Amniotic stem cell (primary cell): ENCODE data around the gene CCDC126.
A peak's percentile ranks its signal among the peaks of the same experiment; 100 is the strongest.
"Not testable (repeated sequence)": the region's sequence is repeated elsewhere in the genome, so short reads cannot be mapped to it uniquely, and the experiment has no call there.

Source experiments
- DNase-seq: peaks from one replicate; lab custom pipeline; 2025; lab: John Stamatoyannopoulos, UW

Gene CCDC126, protein sequence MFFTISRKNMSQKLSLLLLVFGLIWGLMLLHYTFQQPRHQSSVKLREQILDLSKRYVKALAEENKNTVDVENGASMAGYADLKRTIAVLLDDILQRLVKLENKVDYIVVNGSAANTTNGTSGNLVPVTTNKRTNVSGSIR

DNA sequence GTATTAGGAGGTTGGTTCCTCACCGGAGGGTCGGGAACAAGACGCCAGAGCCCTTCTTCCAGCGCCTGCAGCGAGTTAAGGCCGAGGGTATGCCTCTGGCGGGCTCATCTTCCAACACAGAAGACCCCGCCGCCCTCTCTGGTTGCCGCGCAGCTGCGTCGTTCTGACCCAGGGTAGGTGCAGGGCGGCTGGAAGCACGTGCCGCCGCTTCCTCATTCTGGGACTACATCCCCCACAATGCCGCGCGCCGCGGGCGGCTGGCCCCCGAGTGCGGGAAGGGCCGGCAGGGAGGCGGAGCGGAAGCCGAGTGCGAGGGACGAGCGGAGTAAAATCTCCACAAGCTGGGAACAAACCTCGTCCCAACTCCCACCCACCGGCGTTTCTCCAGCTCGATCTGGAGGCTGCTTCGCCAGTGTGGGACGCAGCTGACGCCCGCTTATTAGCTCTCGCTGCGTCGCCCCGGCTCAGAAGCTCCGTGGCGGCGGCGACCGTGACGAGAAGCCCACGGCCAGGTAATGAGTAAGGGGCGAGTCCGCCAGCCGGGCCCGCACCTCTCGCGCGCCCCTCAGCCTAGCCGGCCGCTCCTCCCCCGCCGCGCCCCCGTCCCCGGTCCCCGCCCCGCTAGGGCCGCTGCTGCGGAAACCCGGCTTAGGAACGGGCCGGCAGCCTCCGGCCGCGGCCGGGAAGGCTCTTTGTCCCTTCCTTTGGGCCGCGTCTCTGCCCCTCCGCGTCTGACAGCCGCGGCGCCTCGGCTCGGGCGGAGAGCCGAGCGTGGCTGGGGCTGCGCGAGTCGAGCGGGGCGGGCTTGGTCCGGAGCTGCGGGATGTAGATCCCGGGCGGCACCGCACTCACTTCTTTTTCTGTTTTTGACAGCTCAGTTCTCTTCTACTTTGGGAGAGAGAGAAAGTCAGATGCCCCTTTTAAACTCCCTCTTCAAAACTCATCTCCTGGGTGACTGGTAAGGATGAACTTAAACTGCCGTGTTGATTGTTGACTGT, at the start of gene CCDC126:
CCDC126 (plus strand) TSS at position 289 of the 998 bp plus-strand sequence. CDS start 13,934 bp downstream, outside the sequence.
- DNase-seq, result peak; percentile 79

DNA sequence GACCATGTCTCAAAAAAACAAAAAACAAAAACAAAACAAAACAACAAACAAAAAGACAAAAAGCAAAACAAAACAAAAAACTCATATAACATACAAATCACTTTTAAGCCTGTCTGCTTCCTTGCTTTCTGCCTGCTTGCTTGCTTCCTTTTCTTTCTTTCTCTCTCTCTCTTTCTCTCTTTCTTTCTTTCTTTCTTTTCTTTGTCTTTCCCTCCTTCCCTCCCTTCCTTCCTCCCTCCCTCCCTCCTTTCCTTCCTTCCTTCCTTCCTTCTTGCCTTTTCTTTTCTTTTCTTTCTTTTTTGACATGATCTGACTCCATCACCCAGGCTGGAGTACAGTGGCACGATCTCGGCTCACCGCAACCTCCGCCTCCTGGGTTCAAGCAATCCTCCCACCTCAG, 49.5 kb upstream of the CCDC126 start:
- no peak for DNase-seq

DNA sequence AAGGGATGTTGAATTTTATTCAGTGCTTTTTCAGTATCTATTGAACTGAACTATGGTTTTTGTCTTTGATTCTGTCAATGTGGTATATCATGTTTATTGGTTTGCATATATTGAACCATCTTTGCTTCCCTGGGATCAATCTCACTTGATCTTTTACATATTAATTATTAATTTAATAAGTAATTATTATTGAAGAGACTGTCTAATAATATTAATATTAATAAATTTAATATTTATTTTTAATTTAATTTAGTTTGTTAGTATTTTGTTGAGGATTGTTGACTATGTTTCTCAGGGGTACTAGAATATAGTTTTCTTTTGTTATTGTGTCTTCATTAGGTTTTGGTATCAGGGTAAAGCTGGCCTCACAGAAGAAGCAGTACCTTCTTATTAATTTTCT, 38.9 kb upstream of the CCDC126 start:
- DNase-seq, result no peak

DNA sequence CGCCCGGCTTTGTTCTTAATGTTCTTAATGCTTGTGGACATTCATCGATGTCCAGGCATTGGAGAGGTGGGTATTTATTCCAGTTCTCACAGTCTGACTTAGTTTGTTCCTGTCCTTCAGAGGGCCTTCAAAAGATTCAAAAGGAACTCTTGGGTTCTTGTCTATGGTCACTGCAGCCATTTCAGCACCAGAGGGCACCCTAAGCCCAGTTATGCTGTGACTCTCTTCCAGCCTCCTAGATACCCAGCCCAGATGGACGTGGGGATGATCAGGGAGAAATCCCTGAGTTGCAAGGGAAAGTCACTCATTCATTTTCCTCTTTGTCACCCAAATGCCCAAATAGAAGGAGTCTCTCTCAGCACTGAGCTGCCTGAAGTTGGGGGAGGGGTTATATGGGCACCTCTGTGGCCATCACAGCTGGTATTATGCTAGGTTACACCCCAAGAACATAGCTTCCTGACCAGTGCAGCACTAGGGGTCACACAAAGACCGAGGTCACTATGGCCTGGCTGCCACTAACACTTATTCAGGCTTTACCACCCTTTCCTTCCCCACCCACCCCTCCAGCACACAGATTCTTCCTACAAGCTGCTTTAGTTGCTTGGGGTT, 26.5 kb upstream of the CCDC126 start:
- DNase-seq, result peak; percentile 81

DNA sequence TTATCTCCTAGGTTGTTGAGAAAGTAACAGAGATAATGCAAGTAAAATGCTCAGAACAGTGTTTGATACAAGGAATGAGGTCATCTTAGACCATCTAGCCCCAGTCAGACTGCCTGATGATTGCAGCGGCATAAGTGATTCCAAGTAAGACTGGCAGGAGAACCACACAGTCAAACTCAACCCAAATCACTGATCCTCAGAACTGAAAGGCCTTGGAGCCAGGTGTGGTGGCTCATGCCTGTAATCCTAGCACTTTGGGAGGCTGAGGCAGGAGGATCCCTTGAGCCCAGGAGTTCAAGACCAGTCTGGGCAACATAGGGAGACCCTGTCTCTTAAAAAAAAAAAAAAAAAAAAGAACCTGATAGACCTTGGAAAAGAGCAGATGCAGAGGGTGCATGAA, 15.2 kb upstream of the CCDC126 start:
- DNase-seq, result not testable (repeated sequence)

DNA sequence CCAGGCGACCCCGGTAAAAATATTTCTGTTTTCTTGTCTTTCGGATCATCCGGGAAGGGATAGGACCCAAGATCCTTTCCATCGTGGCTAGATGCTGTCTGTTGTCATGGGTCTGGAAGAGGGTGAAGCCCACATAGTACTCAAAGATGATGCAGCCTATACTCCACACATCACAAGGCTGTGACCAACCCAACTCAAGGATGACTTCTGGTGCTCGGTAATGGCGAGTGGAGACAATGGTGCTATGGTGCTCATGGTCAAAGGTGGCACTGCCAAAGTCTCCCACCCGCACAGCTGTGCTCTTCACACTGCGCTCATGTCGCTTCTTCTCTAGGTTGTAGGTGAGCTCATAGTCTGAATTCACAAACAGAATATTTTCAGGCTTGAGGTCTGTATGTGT, 11.9 kb upstream of the CCDC126 start:
- not testable (repeated sequence) for DNase-seq

DNA sequence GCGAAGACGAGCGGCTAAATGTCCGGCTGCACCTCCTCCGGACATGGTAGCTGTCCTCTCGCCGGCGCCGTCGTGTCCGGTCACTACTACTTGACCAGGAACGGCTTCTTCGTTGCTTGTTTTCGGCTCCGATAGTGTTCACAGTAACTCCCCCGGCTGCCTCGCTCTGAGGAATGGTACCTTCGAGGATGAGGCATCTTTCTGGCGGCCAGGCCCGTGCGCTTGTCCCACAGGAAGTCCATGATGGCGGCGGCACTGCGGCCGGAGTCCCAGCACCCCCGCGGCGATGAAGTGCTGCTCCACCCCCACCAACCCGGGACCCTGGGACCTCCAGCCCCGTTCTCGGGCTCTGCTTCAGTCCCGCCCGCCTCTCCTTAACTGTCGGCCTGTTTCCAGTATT, 11.0 kb upstream of the CCDC126 start:
- DNase-seq, result no peak

DNA sequence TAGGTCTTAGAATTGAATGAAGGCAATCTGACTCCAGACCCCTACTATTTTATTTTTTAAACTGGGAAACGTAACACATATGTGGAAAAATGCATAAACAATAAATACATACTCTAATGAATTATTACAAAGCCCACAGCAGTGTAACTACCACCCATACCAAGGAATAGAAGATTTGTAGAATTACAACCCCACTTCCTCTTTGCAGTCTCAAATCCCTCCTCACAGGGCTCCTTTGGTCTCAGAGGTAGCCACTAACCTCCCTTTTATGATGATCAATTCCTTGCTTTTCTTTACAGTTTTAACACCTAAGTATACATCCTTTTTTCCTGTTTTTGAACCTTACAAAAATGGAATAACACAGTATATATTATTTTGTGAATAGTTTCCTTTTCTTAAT, 6.7 kb upstream of the CCDC126 start:
- DNase-seq, result no peak

DNA sequence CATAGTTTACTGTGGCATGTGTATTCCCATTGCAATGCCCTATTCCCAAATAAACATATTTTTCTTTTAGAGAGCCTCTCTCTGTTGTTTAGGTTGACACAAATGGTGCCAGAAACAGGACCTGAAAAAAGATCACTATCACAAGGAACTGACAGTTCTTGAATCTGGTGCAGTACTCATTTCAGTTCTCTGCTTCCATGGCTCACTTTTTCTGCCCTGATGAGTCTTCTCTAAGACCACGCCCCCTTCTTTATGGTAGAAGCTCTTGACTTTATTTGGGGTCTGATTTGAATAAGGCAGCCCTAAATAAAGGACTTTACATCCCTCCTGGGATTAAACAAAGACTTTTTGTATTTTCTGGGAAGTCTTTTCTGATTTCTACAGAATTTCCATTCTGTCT, 3.5 kb upstream of the CCDC126 start:
- no peak for DNase-seq

DNA sequence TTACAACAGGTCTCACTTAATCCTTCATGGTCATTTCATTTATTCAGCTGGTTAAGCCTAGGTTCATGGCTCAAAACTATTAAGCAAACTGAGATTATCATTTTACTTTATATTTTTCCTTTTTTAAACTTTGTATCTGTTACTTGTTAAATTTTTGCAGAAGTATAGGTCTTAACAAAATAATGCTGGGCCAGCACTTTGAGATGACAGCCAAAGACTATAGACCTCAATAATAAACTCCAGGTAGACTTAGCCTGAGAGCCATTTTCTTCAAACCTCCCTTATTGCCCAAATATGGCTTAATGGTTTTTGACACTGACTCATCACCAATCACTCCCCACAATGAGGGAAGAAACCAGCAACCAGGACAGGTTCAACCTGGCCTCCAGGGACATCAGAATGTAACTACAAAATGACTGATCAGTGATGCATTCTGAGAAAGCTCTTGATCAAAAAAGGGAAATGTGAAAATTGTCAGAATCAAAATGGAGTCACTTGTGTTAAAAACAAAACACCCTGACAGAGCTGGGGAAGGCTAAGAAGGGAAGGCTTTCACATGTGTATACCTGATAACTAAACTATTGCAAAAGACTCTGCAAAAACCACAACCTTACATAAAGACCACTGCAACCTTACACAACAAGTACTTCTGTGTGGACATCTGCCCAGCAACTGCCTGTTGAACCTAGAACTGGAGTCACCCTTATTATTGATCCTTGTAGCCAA, 2.1 kb upstream of the CCDC126 start:
- no peak for DNase-seq

DNA sequence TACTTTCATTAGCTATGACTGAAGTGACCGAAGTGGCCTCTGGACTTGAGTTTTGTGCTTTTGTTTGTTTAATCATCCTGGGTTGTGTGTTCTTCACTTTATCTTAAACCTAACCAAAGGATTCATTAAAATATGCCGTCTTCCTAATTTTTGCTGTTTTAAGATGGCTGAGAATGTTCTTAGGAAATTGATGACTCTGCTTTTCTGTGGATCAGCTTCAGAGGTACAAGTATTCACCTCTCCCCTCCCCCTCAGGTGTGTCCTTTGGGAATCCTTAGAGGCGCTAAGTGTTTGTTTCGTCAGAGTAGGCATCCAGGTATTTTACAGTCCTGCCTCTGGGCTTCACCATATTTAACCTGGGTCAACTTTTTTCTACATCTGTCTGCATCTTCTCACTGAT, 1.1 kb downstream of the CCDC126 start:
- DNase-seq, result no peak

DNA sequence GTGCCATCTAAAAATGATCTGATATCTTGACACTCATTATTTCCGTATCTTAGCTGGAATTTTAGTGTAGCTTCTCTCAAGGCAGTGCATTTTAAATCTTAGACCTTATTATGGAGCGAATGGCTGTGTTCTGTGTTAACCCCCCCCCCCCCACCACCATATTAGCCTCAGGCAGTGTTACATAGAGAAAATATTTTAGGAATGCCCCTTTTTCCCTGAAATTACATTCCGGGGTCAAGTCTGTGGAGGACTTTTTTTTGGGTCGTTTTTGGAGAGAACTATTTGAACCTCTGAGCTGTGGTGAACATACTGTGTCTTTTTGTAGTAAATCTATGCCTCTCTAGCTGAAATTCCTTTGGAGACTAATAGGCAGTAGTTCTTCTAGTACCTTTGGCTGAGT, 3.1 kb downstream of the CCDC126 start:
- no peak for DNase-seq

DNA sequence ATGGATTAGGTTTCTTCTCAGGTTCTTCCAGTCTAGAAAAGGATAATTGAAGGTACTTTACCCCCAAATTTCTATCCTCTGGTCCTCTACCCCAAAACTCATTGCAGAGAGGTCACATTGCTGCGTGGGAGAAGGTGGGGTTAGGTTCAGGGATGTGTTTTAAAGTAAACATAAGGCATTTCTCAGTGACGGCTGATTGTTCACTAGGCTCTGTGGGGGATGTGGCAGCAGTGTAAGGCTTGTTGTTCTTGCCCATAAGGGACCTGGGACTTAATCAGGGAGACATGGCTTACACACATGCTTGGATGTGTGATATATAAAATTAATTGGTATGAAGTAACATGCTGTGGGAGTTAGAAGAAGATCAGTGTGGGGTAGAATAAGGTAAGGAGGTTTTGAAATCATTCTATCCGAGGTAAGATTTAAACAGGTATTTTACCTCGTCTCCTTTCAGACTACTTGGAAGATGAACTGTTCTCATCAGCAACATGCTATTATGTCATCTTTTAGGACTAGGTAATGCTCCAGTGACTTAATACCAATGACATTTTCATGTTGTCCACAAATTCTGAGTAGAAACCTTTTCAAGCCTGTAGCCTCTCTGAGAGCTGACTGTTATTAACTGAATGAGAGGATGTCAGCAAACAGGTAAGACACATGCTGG, 6.6 kb downstream of the CCDC126 start:
- no peak for DNase-seq

DNA sequence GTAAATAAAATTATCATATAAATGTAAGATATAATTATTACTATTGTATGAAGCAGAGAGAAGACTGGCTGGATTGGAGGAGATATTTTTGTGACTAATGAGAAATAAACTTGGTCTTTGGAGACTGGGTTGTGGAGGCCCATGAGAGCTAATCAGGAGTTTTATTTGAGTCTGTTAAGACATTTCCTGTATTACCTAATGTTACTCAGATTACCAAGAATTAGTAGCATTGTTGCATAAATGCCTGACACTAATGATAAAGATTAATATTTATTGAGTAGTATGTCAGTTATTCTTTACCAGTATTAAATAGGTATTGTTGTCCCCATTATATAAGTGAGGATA, 7.1 kb downstream of the CCDC126 start:
- DNase-seq, result no peak

DNA sequence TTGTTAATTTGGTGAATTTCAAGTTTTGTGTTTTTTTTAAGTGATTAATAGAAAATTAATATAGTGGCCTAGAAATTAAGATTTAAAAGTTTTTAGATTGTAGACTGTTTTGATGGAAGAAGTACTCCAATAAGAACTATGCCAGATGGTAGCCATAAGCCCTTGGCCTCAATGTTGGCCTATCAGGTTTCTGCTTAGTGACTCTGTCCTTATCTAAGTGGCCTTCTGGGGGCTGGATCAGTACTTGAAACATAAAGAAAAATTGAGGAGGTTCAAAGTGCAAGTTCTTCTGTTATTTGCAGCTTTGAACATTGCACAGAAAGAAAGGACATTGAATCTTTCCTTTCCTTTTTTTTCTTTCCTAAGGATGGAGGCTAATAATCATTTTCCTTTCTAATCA, 9.9 kb downstream of the CCDC126 start:
- DNase-seq, result no peak

DNA sequence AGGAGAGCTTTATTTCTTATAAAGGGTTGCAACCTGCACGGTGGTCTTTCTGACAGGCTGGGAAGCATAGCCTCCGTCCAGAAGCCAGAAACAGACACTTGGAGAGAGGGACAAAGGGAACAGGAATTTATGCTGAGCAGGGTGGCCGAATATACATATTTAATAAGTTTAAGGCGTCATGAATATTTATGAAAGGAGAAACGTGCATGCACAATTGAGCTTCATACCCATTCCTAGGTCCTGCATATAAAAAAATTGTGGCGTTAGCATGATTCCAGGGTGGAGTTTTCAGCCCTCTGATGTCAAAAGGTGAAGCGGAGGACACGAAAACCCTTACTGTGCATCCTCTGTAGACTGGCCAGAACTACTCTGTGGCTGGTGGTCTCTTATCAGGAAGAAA, 10.7 kb downstream of the CCDC126 start:
- no peak for DNase-seq

DNA sequence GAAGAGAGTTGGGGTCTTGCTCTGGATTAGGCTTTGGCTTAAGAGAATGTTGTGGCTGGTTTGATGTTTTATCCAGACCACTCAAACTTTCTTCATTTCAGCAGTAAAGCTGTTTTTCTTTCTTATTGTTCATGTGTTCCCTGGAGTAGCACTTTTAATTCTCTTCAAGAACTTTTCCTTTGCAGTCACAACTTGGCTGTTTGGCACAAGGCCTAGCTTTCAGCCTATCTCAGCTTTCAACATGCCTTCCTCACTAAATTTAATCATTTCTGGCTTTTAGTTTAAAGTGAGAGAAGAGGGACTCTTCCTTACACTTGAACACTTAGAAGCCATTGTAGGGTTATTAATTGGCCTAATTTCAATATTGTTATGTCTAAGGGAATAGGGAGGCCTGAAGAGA, 18.1 kb downstream of the CCDC126 start:
- DNase-seq, result no peak

DNA sequence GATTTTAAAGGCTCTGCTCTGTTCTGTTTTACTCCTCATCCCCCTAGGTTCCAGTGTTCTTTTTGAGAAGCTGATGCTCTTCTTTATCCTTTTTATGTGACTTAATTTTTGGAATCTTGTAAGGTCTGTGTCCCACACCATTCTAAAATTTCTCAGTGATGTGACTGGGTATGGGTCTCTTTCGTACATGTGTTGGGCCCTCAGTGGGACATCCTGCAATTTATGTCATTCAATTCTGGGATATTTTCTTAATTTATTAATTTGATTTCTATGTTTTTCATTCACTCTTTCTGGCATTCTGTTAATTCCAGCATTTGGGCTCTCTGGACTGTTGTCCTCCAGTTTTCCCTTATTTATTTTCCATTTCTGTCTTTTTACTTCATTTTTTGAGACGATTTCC, 19.4 kb downstream of the CCDC126 start:
- no peak for DNase-seq

DNA sequence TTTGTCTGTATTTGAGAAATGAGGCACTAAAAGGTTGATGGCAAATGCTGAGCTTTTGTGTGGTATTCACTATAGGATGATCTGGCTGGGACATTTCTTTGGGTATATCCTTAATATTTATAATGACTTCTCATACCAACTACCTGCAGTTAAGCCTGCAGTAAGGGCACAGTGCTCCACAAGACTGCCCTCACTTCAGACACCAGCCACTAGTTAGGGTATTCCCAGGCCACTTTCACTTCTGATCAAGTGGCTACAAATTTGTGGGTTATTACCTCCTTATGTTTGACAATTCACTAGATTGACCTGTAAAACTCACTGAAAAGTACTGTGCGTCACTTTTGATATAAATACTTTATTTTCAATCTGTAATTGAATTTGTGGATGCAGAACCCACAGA, 20.3 kb downstream of the CCDC126 start:
- DNase-seq, result no peak

DNA sequence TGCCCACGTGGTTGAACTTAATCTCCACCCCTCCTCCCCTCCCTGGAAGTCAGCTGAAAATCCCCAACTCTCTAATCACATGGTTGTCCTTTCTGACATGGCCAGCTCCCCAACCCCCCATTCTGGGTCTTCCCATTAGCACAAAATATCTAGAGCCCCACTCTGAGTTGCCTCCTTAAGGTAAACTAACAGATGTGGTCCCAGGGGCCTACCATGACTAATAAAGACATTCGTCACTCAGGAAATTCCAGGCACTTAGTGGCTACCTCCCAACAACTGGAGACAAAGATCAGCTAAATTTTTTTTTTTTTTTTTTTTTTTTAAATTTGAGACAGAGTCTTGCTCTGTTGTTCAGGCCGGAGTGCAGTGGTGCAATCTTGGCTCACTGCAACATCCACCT, 21.1 kb downstream of the CCDC126 start:
- no peak for DNase-seq

DNA sequence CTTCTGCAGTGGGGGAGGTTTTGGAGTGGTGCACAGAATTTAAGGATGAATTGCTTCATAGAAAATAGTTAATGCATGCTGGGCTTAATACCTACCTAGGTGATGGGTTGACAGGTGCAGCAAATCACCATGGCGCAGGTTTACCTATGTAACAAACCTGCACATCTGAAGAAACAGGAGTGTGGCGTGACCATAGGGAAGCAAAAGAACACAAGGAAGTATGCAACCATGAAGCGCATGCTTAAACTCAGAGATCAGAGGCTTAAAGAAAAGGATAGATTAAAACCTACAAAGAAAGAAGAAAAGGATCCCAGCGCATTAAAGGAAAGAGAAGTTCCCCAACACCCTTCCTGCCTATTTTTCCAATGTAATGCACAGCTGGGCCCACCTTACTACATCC, 22.0 kb downstream of the CCDC126 start:
- DNase-seq, result no peak

DNA sequence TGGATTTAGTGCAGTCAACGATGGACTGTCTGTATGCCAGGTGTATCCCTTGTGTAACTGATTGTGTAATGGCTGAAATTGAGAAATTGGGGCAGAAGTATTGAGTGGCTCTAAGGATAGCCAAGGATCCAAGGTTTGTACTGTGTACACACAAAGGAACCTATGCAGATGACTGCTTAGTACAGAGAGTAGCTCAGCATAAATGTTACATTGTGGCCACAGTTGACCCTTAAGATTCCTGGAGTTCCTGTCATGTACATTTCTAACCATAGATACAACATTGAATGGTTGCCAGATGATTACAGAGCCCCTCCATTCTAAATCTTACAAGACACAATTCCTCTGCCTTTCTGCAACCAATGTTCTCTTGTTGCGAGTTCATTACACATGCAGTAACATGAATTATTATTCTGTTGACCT, 25.3 kb downstream of the CCDC126 start:
- no peak for DNase-seq
